Activated B cell treated with CpG ODN at 0.5 μM for 24 hours (primary cell): ENCODE measurements around the gene AARS1. TPM values are rescaled to one million over a fixed set of nuclear protein-coding genes. Genes with fewer than 3 reads are reported as not detected.
"Not testable (repeated sequence)": the region's sequence is repeated elsewhere in the genome, so short reads cannot be mapped to it uniquely, and the experiment has no call there.

ENCODE experiments used
- ATAC-seq: fragments of 200-7000 bp; cut with Tn5 transposase; one replicate; pipeline ENCODE4 v1.10.0; 2021; ENCODE audit warnings: low read depth, mild to moderate bottlenecking, moderate library complexity
- CTCF ChIA-PET: fragments of 350-600 bp; sonication (Branson Sonifier 250); formaldehyde crosslinking; loops from one replicate; lab custom pipeline; 2021; ENCODE audit warnings: antibody characterized with exemption; lab: Charles Lee
- POLR2A ChIA-PET: fragments of 350-600 bp; sonication (Branson Sonifier 250); formaldehyde crosslinking; loops from one replicate; lab custom pipeline; 2021; ENCODE audit warnings: antibody characterized with exemption; lab: Charles Lee
- DNase-seq: peaks from one replicate; pipeline ENCODE4 v3.0.0; 2022
- H3K27ac Mint-ChIP-seq: one replicate; pipeline ENCODE4 v1.8.0; 2020; ENCODE audit warnings: mixed read lengths
- H3K27me3 Mint-ChIP-seq: one replicate; pipeline ENCODE4 v1.8.0; 2021; ENCODE audit warnings: mixed read lengths
- H3K36me3 Mint-ChIP-seq: one replicate; pipeline ENCODE4 v1.8.0; 2021; ENCODE audit warnings: low read depth, mixed read lengths
- H3K4me1 Mint-ChIP-seq: one replicate; pipeline ENCODE4 v1.8.0; 2021; ENCODE audit warnings: mixed read lengths
- H3K4me3 Mint-ChIP-seq: one replicate; pipeline ENCODE4 v1.8.0; 2020; ENCODE audit warnings: mild to moderate bottlenecking, mixed read lengths
- H3K9me3 Mint-ChIP-seq: one replicate; pipeline ENCODE4 v1.8.0; 2020; ENCODE audit warnings: mixed read lengths
- intact Hi-C: fragments of 100-400 bp; cut with micrococcal nuclease; formaldehyde crosslinking; loops from one replicate; pipeline ENCODE4 v1.15.1; 2024
- total RNA-seq: library from RNA; stranded (reverse); gene quantifications from 2 replicates; pipeline ENCODE4 v1.2.3, GENCODE V29; 2022
- TF ChIP-seq, protein P1 (sequence below): fragments of 200-600 bp; IDR thresholded peaks from one replicate; pipeline ENCODE4 v1.8.0; 2022; ENCODE audit warnings: antibody characterized with exemption, mild to moderate bottlenecking

Gene AARS1
- total RNA-seq, 1 donor from 2014 or later = 154 TPM

DNA sequence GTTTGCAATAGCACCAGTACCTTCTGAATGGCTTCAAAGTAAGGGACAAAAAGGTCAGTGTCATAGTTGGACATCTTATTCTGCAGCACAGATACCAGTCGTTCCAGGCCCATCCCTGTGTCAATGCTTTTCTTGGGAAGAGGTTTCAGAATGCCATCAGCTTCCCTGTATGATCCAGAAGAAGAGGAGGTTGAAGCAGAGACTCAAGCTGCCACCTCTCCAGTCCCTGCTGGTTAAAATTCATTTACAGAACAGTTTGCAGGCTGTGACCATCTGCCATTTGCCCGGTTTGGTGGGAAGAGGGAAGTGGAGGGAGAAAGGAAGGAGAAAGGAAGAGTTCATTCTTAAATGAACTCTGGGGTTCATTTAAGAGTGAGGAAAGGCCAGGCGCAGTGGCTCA lies 19.1 kb downstream of the AARS1 start:
- intact Hi-C loops = no loop called here
- no peak overlapping the region for H3K27ac Mint-ChIP-seq
- H3K4me3 Mint-ChIP-seq = no peak overlapping the region
- POLR2A ChIA-PET = no interaction called here
- ATAC-seq (no peak), DNase-seq (no peak)
- TF ChIP-seq, protein P1, sequence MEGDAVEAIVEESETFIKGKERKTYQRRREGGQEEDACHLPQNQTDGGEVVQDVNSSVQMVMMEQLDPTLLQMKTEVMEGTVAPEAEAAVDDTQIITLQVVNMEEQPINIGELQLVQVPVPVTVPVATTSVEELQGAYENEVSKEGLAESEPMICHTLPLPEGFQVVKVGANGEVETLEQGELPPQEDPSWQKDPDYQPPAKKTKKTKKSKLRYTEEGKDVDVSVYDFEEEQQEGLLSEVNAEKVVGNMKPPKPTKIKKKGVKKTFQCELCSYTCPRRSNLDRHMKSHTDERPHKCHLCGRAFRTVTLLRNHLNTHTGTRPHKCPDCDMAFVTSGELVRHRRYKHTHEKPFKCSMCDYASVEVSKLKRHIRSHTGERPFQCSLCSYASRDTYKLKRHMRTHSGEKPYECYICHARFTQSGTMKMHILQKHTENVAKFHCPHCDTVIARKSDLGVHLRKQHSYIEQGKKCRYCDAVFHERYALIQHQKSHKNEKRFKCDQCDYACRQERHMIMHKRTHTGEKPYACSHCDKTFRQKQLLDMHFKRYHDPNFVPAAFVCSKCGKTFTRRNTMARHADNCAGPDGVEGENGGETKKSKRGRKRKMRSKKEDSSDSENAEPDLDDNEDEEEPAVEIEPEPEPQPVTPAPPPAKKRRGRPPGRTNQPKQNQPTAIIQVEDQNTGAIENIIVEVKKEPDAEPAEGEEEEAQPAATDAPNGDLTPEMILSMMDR = no peak
- peaks cover 76% of the 10 kb centered on the region for H3K36me3 Mint-ChIP-seq
- no peaks in the 10 kb centered on the region for H3K9me3 Mint-ChIP-seq
- CTCF ChIA-PET = no interaction called here
- no peaks in the 10 kb centered on the region for H3K27me3 Mint-ChIP-seq
- no peaks in the 10 kb centered on the region for H3K4me1 Mint-ChIP-seq

DNA sequence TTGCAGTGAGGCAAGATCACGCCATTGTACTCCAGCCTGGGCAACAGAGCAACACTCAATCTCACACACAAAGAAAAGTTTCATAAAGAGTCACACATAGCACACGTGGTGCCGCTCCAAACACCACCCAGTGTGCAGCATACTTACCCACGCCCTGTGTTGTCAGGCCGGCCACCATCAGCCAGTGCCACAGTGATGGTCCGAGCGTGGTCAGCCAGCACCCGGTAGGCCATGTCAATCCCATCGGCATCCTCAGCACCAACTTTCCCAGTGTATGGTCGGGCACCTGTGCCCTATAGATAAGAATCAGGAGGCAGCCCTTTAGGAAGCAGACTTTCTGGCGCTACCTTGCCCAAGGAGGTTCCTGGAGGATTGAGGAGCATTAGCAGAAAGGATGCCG lies 19.8 kb downstream of the AARS1 start:
- Mint-ChIP-seq H3K27me3 (no peaks in the 10 kb centered on the region), H3K9me3 (no peaks in the 10 kb centered on the region), H3K4me3 (no peak overlapping the region), H3K27ac (no peak overlapping the region), H3K4me1 (no peaks in the 10 kb centered on the region), H3K36me3 (peaks cover 77% of the 10 kb centered on the region)
- CTCF ChIA-PET = no interaction called here
- DNase-seq (no peak), ATAC-seq (no peak)
- TF ChIP-seq, protein P1 = no peak
- intact Hi-C loops = no loop called here
- POLR2A ChIA-PET = no interaction called here

DNA sequence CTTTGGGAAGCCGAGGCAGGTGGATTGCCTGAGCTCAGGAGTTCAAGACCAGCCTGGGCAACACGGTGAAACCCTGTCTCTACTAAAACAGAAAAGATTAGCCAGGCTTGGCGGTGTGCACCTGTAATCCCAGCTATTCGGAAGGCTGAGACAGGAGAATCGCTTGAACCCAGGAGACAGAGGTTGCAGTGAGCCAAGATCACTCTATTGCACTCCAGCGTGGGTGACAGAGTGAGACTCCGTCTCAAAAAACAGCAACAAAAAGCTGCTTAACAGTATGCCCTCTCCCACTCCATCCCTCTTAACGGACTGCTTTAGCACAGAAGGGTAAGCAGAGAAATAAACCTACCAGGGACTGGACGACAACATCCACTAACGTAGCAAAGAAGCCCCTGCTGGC lies 21.4 kb downstream of the AARS1 start:
- CTCF ChIA-PET = interaction anchor here (0.6 kb wide), 1 partner anchor 16 kb away, joined by 3 read pairs; the partner anchor contains the start of gene EXOSC6

DNA sequence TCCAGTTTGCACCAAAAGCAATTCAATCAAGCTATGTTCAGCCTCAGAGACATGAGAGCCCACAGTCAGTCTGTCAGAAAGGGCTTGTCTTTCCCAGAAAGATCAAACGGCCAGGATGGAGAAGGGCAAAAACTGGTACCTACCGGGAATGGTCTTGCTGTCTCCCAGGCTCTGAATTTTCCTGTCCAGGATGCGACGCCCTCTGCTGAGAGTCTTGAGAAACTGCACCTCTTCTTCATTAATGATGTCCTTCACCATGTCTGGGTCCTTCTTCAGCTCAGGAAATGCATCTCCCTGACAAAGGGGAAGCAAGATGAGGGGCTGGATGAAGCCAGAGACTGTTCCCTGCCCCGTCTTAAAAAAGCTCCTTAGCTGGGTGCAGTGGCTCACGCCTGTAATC lies 21.8 kb downstream of the AARS1 start:
- intact Hi-C loops = no loop called here
- H3K27ac Mint-ChIP-seq = no peak overlapping the region

More for the DNA sequence above, 21.4 kb downstream of the AARS1 start:
- H3K27me3 Mint-ChIP-seq, POLR2A ChIA-PET, H3K4me1 Mint-ChIP-seq, DNase-seq, ATAC-seq, H3K27ac Mint-ChIP-seq, H3K9me3 Mint-ChIP-seq, H3K4me3 Mint-ChIP-seq, intact Hi-C loops: not testable (repeated sequence)
- H3K36me3 Mint-ChIP-seq = peaks cover 81% of the 10 kb centered on the region

DNA sequence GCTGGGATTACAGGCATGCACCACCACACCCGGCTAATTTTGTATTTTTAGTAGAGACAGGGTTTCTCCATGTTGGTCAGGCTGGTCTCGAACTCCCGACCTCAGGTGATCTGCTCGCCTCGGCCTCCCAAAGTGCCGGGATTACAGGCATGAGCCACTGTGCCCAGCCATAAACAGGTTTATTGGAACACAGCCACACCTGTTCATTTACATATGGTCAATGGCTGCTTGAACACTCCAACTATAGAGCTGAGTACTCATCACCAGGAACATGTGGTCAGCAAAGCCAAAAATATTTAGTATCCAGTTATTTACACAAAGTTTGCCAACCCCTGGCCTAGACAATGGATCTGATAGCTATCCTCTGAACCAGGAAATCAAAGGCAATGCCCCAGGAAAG lies 29.4 kb downstream of the AARS1 start:
- peaks cover 91% of the 10 kb centered on the region for H3K36me3 Mint-ChIP-seq
- intact Hi-C loops = loop anchor here (10.0 kb wide), 1 partner anchor 95 kb away; no protein-coding TSS in a partner anchor
- POLR2A ChIA-PET, CTCF ChIA-PET, H3K9me3 Mint-ChIP-seq, H3K4me1 Mint-ChIP-seq, H3K4me3 Mint-ChIP-seq, DNase-seq, ATAC-seq, H3K27me3 Mint-ChIP-seq, H3K27ac Mint-ChIP-seq: not testable (repeated sequence)

More for the DNA sequence above, 21.8 kb downstream of the AARS1 start:
- no peaks in the 10 kb centered on the region for H3K9me3 Mint-ChIP-seq
- H3K36me3 Mint-ChIP-seq = peaks cover 80% of the 10 kb centered on the region
- CTCF ChIA-PET = no interaction called here
- DNase-seq (no peak), ATAC-seq (no peak)
- POLR2A ChIA-PET = no interaction called here
- no peak overlapping the region for H3K4me3 Mint-ChIP-seq
- H3K27me3 Mint-ChIP-seq = no peaks in the 10 kb centered on the region
- no peaks in the 10 kb centered on the region for H3K4me1 Mint-ChIP-seq
- TF ChIP-seq, protein P1 = peak; percentile 21

DNA sequence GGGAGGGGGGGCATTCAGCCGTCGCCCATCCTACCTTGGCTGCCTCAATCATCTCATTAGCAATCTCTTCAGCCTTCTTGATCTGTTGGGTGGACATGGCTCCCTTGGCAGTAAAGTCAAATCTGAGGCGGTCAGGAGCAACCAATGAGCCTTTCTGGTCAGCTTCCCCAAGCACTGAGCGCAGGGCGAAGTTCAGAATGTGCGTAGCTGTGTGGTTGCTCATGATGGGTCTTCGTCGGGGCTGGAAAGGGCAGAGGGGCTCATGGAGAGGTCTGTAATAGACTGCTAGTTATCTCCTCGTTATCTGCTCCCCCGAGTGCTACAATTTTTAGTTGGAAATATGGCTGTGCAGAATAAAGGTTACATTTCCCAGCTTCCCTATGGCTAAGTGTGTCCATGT lies 30.4 kb downstream of the AARS1 start:
- Mint-ChIP-seq H3K27me3 (no peaks in the 10 kb centered on the region), H3K36me3 (peaks cover 92% of the 10 kb centered on the region), H3K4me3 (no peak overlapping the region), H3K4me1 (no peaks in the 10 kb centered on the region), H3K27ac (no peak overlapping the region), H3K9me3 (no peaks in the 10 kb centered on the region)
- intact Hi-C loops = loop anchor here (10.0 kb wide), 1 partner anchor 94 kb away; no protein-coding TSS in a partner anchor
- POLR2A ChIA-PET = interaction anchor here (0.6 kb wide), 1 partner anchor 228 kb away, joined by 4 read pairs; no protein-coding TSS in a partner anchor
- CTCF ChIA-PET = no interaction called here
- DNase-seq (no peak), ATAC-seq (no peak)
- TF ChIP-seq, protein P1 = no peak
